Panc1 (cell line): ENCODE measurements around the gene FAHD1.

Experiments
- CTCF ChIP-seq: fragments of 450-650 bp; IDR thresholded peaks from 2 replicates; pipeline ENCODE4 v1.5.1; 2017; ENCODE audit warnings: mild to moderate bottlenecking
- POLR2AphosphoS5 ChIP-seq: IDR thresholded peaks from 2 replicates; pipeline ENCODE4 v1.6.1; 2012; ENCODE audit warnings: mild to moderate bottlenecking, low read depth, low read length, moderate library complexity
- REST ChIP-seq, 2 experiments: IDR thresholded peaks; 2 replicates each; pipeline ENCODE4 v1.6.1; 2011 to 2012; ENCODE audit warnings: low read depth in 2 of 2, control low read depth in 1 of 2, low read length in 1 of 2, mild to moderate bottlenecking in 1 of 2, moderate library complexity in 1 of 2; ENCODE audit not compliant: insufficient read depth in 1 of 2
- SIN3A ChIP-seq: IDR thresholded peaks from 2 replicates; pipeline ENCODE4 v1.6.1; 2012; ENCODE audit warnings: low read depth, mild to moderate bottlenecking, low read length, moderate library complexity, borderline replicate concordance; ENCODE audit not compliant: insufficient read depth
- TCF7L2 ChIP-seq: IDR thresholded peaks from 2 replicates; pipeline ENCODE4 v1.6.1; 2011; ENCODE audit warnings: mild to moderate bottlenecking, low read depth, low read length, inconsistent platforms

DNA sequence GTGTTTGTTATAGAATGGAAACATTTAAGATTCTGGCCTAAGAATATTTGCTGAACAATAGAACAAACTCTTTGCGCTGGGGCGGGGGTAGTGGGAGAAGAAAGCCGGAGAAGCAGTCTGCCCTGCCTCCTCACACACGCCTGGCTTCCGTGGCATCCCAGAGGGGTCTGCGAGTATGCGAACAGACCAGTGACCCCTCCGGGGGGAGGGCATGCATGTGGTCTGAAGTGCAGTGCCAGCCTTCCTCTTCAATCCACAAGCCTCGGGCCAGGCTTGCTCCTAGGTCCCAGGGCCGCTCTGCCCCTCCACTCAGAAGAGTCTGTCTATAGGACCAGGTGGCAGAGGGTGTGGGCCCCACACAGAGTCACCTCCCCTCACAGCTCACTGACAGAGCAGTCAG is 19.4 kb upstream of the FAHD1 start:
- TF ChIP-seq SIN3A: no peak
- no peak for TF ChIP-seq CTCF
- no peak for TF ChIP-seq POLR2AphosphoS5
- no peak for TF ChIP-seq TCF7L2
- TF ChIP-seq REST (IDR thresholded peaks at IDR 0.05; ENCODE audit: insufficient read depth in 1 of 2, low read depth in 2 of 2, low read length in 1 of 2): no peak
